GM12878 (cell line): Measurements from ENCODE around the gene SLC19A3. TPM values are rescaled to one million over a fixed set of nuclear protein-coding genes. Genes with fewer than 3 reads are reported as not detected.

ENCODE experiments used
- CBX5 ChIP-seq: sonication (generic); IDR thresholded peaks from 2 replicates; pipeline ENCODE4 v1.6.1; 2016; ENCODE audit warnings: low read depth, moderate library complexity, mild to moderate bottlenecking, inconsistent platforms
- DPF2 ChIP-seq: fragments of 450-650 bp; IDR thresholded peaks from 2 replicates; pipeline ENCODE4 v1.6.1; 2017; ENCODE audit warnings: mild to moderate bottlenecking
- EGR1 ChIP-seq, 2 experiments: IDR thresholded peaks; 1 replicate in 1 of 2; 2 replicates in 1 of 2; pipeline ENCODE4 v1.6.1; 2011 to 2012; ENCODE audit warnings: low read depth in 2 of 2, low read length in 2 of 2, borderline replicate concordance in 1 of 2, mild to moderate bottlenecking in 1 of 2, moderate library complexity in 1 of 2
- GABPA ChIP-seq: IDR thresholded peaks from 2 replicates; pipeline ENCODE4 v1.6.1; 2014; ENCODE audit warnings: antibody characterized with exemption, low read depth, mild to moderate bottlenecking, inconsistent platforms
- MYC ChIP-seq: IDR thresholded peaks from 2 replicates; pipeline ENCODE4 v1.6.1; 2011; ENCODE audit warnings: mild to moderate bottlenecking, low read length, moderate library complexity, inconsistent platforms; ENCODE audit not compliant: insufficient read depth, insufficient replicate concordance, insufficient read length, severe bottlenecking
- ZNF207 ChIP-seq: fragments of 450-650 bp; IDR thresholded peaks from 2 replicates; pipeline ENCODE4 v1.6.1; 2014; ENCODE audit warnings: antibody characterized with exemption, mild to moderate bottlenecking, borderline replicate concordance
- ZNF384 ChIP-seq: IDR thresholded peaks from 2 replicates; pipeline ENCODE4 v1.6.1; 2012; ENCODE audit warnings: low read depth, mild to moderate bottlenecking, low read length, improper control_type of control experiment, borderline replicate concordance
- ZNF622 ChIP-seq: fragments of 450-650 bp; IDR thresholded peaks from 2 replicates; pipeline ENCODE4 v1.6.1; 2017; ENCODE audit warnings: mild to moderate bottlenecking, inconsistent platforms
- polyA plus RNA-seq, 11 experiments: library from polyadenylated mRNA; depleted of rRNA in 4 of 11; unstranded in 6 of 11; stranded (reverse) in 5 of 11; fragments of >200 nt; fragmentation: Nextera tagmentation in 4 of 11; fragmentation: Illumina TruSeq in 1 of 11; extraction: Ambion mirVana in 4 of 11; extraction: Trizol in 1 of 11; gene quantifications; 1 replicate in 1 of 11; 2 replicates in 10 of 11; pipeline versions ENCODE4 v1.2.1 to v1.2.3, GENCODE V29; 2011 to 2016; ENCODE audit warnings: inconsistent platforms in 2 of 11, missing spikeins in 2 of 11, low read depth in 1 of 11
- small RNA-seq: library from RNA; depleted of rRNA; stranded (forward); fragments of <200 nt; gene quantifications from one replicate; pipeline ENCODE3, GENCODE V24; 2014
- total RNA-seq, 4 experiments: library from RNA; depleted of rRNA in 3 of 4; stranded (reverse); fragments of >200 nt in 3 of 4; fragmentation: Illumina TruSeq in 1 of 4; extraction: Trizol in 1 of 4; gene quantifications; 2 replicates each; pipeline versions ENCODE4 v1.2.1 to v1.2.3, GENCODE V29; 2013 to 2021
- TF ChIP-seq, protein P1 (sequence below): fragments of 150-350 bp; IDR thresholded peaks from 2 replicates; pipeline ENCODE4 v1.6.1; 2016; ENCODE audit warnings: low read depth, low read length

Gene SLC19A3
- total and polyA plus RNA-seq, 10 of the 15 experiments (the other 5 are each of a cell fraction or from before 2014, with no cell fraction given), result not detected

DNA sequence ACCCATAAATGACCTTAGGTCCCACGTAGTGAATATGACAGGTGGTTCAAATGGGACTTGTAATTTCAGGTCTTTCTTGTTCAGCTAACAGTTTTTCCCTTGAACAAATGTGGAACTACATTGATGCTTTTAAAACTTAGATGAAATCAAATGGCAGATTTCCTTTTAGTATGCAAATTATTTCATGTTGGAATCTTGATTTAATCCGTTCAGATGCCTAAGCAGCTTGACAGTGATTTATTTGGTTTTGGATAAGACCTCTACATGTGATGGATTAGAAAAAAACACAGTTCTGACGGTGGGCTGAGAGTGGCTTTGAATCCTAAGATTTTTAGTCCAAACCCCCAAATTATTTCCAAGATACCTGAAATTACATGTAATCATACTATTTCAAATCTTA is 83.6 kb downstream of the SLC19A3 start (continued):
- TF ChIP-seq CBX5, result no peak
- TF ChIP-seq ZNF622, result no peak
- TF ChIP-seq GABPA, result no peak
- no peak for TF ChIP-seq ZNF207
- no peak for TF ChIP-seq ZNF384
- TF ChIP-seq MYC, result no peak
- no peak for TF ChIP-seq EGR1 (IDR thresholded peaks at IDR 0.05; ENCODE audit: borderline replicate concordance in 1 of 2, low read depth in 2 of 2, low read length in 2 of 2)
- no peak for TF ChIP-seq DPF2
- TF ChIP-seq, protein P1, sequence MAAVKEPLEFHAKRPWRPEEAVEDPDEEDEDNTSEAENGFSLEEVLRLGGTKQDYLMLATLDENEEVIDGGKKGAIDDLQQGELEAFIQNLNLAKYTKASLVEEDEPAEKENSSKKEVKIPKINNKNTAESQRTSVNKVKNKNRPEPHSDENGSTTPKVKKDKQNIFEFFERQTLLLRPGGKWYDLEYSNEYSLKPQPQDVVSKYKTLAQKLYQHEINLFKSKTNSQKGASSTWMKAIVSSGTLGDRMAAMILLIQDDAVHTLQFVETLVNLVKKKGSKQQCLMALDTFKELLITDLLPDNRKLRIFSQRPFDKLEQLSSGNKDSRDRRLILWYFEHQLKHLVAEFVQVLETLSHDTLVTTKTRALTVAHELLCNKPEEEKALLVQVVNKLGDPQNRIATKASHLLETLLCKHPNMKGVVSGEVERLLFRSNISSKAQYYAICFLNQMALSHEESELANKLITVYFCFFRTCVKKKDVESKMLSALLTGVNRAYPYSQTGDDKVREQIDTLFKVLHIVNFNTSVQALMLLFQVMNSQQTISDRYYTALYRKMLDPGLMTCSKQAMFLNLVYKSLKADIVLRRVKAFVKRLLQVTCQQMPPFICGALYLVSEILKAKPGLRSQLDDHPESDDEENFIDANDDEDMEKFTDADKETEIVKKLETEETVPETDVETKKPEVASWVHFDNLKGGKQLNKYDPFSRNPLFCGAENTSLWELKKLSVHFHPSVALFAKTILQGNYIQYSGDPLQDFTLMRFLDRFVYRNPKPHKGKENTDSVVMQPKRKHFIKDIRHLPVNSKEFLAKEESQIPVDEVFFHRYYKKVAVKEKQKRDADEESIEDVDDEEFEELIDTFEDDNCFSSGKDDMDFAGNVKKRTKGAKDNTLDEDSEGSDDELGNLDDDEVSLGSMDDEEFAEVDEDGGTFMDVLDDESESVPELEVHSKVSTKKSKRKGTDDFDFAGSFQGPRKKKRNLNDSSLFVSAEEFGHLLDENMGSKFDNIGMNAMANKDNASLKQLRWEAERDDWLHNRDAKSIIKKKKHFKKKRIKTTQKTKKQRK, result no peak

Small RNA genes lying within 50 kb of the gene (small RNA-seq; reads per million reads assigned to genes)
- not detected for gene RNA5SP121

Other genes with a start within 250 kb of the SLC19A3 start
Only the 7 nearest of the 10 such genes appear.
- not detected in 2 replicates for gene SCYGR3, start 103.2 kb downstream of the SLC19A3 start, total RNA-seq (2014; rRNA removed)
- not detected in 2 replicates for gene SCYGR3, start 103.2 kb downstream of the SLC19A3 start, total RNA-seq (2014; rRNA removed; fragmentation: Illumina TruSeq; extraction: Trizol)
- gene SCYGR3, start 103.2 kb downstream of the SLC19A3 start, total RNA-seq (2021), result not detected in 2 replicates
- not detected in 2 replicates for gene SCYGR3, start 103.2 kb downstream of the SLC19A3 start, polyA plus RNA-seq (2011; rRNA removed)
- not detected in 2 replicates for gene SCYGR3, start 103.2 kb downstream of the SLC19A3 start, polyA plus RNA-seq (2014; fragmentation: Illumina TruSeq; extraction: Trizol)
- not detected for gene SCYGR3, start 103.2 kb downstream of the SLC19A3 start, polyA plus RNA-seq (2014; fragmentation: Nextera tagmentation; extraction: Ambion mirVana)
- not detected in 2 replicates for gene SCYGR3, start 103.2 kb downstream of the SLC19A3 start, polyA plus RNA-seq (2014; rRNA removed)
- not detected for gene SCYGR3, start 103.2 kb downstream of the SLC19A3 start, polyA plus RNA-seq (2016; fragmentation: Nextera tagmentation; extraction: Ambion mirVana)
- gene SCYGR4, start 100.5 kb downstream of the SLC19A3 start, total RNA-seq (2014; rRNA removed), result 0.11 TPM in 1 of 2 replicates, not detected in the other
- not detected in 2 replicates for gene SCYGR4, start 100.5 kb downstream of the SLC19A3 start, total RNA-seq (2014; rRNA removed; fragmentation: Illumina TruSeq; extraction: Trizol)
- not detected in 2 replicates for gene SCYGR4, start 100.5 kb downstream of the SLC19A3 start, total RNA-seq (2021)
- gene SCYGR4, start 100.5 kb downstream of the SLC19A3 start, polyA plus RNA-seq (2011; rRNA removed), result not detected in 2 replicates
- gene SCYGR4, start 100.5 kb downstream of the SLC19A3 start, polyA plus RNA-seq (2014; fragmentation: Illumina TruSeq; extraction: Trizol), result not detected in 2 replicates
- not detected for gene SCYGR4, start 100.5 kb downstream of the SLC19A3 start, polyA plus RNA-seq (2014; fragmentation: Nextera tagmentation; extraction: Ambion mirVana)
- gene SCYGR4, start 100.5 kb downstream of the SLC19A3 start, polyA plus RNA-seq (2014; rRNA removed), result not detected in 2 replicates
- not detected for gene SCYGR4, start 100.5 kb downstream of the SLC19A3 start, polyA plus RNA-seq (2016; fragmentation: Nextera tagmentation; extraction: Ambion mirVana)
- gene SCYGR5, start 51.2 kb downstream of the SLC19A3 start, total RNA-seq (2014; rRNA removed), result not detected in 2 replicates
- not detected in 2 replicates for gene SCYGR5, start 51.2 kb downstream of the SLC19A3 start, total RNA-seq (2014; rRNA removed; fragmentation: Illumina TruSeq; extraction: Trizol)
- not detected in 2 replicates for gene SCYGR5, start 51.2 kb downstream of the SLC19A3 start, total RNA-seq (2021)
- gene SCYGR5, start 51.2 kb downstream of the SLC19A3 start, polyA plus RNA-seq (2011; rRNA removed), result not detected in 2 replicates
- gene SCYGR5, start 51.2 kb downstream of the SLC19A3 start, polyA plus RNA-seq (2014; fragmentation: Illumina TruSeq; extraction: Trizol), result not detected in 2 replicates
- gene SCYGR5, start 51.2 kb downstream of the SLC19A3 start, polyA plus RNA-seq (2014; fragmentation: Nextera tagmentation; extraction: Ambion mirVana), result not detected
- not detected in 2 replicates for gene SCYGR5, start 51.2 kb downstream of the SLC19A3 start, polyA plus RNA-seq (2014; rRNA removed)
- gene SCYGR5, start 51.2 kb downstream of the SLC19A3 start, polyA plus RNA-seq (2016; fragmentation: Nextera tagmentation; extraction: Ambion mirVana), result not detected
- not detected in 2 replicates for gene SCYGR6, start 6.7 kb upstream of the SLC19A3 start, total RNA-seq (2014; rRNA removed)
- gene SCYGR6, start 6.7 kb upstream of the SLC19A3 start, total RNA-seq (2014; rRNA removed; fragmentation: Illumina TruSeq; extraction: Trizol), result not detected in 2 replicates
- gene SCYGR6, start 6.7 kb upstream of the SLC19A3 start, total RNA-seq (2021), result not detected in 2 replicates
- not detected in 2 replicates for gene SCYGR6, start 6.7 kb upstream of the SLC19A3 start, polyA plus RNA-seq (2011; rRNA removed)
- not detected in 2 replicates for gene SCYGR6, start 6.7 kb upstream of the SLC19A3 start, polyA plus RNA-seq (2014; fragmentation: Illumina TruSeq; extraction: Trizol)
- not detected for gene SCYGR6, start 6.7 kb upstream of the SLC19A3 start, polyA plus RNA-seq (2014; fragmentation: Nextera tagmentation; extraction: Ambion mirVana)
- not detected in 2 replicates for gene SCYGR6, start 6.7 kb upstream of the SLC19A3 start, polyA plus RNA-seq (2014; rRNA removed)
- gene SCYGR6, start 6.7 kb upstream of the SLC19A3 start, polyA plus RNA-seq (2016; fragmentation: Nextera tagmentation; extraction: Ambion mirVana), result not detected
- not detected in 2 replicates for gene SCYGR7, start 10.3 kb upstream of the SLC19A3 start, total RNA-seq (2014; rRNA removed)
- not detected in 2 replicates for gene SCYGR7, start 10.3 kb upstream of the SLC19A3 start, total RNA-seq (2014; rRNA removed; fragmentation: Illumina TruSeq; extraction: Trizol)
- gene SCYGR7, start 10.3 kb upstream of the SLC19A3 start, total RNA-seq (2021), result not detected in 2 replicates
- not detected in 2 replicates for gene SCYGR7, start 10.3 kb upstream of the SLC19A3 start, polyA plus RNA-seq (2011; rRNA removed)
- gene SCYGR7, start 10.3 kb upstream of the SLC19A3 start, polyA plus RNA-seq (2014; fragmentation: Illumina TruSeq; extraction: Trizol), result not detected in 2 replicates
- gene SCYGR7, start 10.3 kb upstream of the SLC19A3 start, polyA plus RNA-seq (2014; fragmentation: Nextera tagmentation; extraction: Ambion mirVana), result not detected
- not detected in 2 replicates for gene SCYGR7, start 10.3 kb upstream of the SLC19A3 start, polyA plus RNA-seq (2014; rRNA removed)
- not detected for gene SCYGR7, start 10.3 kb upstream of the SLC19A3 start, polyA plus RNA-seq (2016; fragmentation: Nextera tagmentation; extraction: Ambion mirVana)
- not detected in 2 replicates for gene SCYGR8, start 27.9 kb upstream of the SLC19A3 start, total RNA-seq (2014; rRNA removed)
- not detected in 2 replicates for gene SCYGR8, start 27.9 kb upstream of the SLC19A3 start, total RNA-seq (2014; rRNA removed; fragmentation: Illumina TruSeq; extraction: Trizol)
- not detected in 2 replicates for gene SCYGR8, start 27.9 kb upstream of the SLC19A3 start, total RNA-seq (2021)
- gene SCYGR8, start 27.9 kb upstream of the SLC19A3 start, polyA plus RNA-seq (2011; rRNA removed), result not detected in 2 replicates
- not detected in 2 replicates for gene SCYGR8, start 27.9 kb upstream of the SLC19A3 start, polyA plus RNA-seq (2014; fragmentation: Illumina TruSeq; extraction: Trizol)
- gene SCYGR8, start 27.9 kb upstream of the SLC19A3 start, polyA plus RNA-seq (2014; fragmentation: Nextera tagmentation; extraction: Ambion mirVana), result not detected
- gene SCYGR8, start 27.9 kb upstream of the SLC19A3 start, polyA plus RNA-seq (2014; rRNA removed), result not detected in 2 replicates
- not detected for gene SCYGR8, start 27.9 kb upstream of the SLC19A3 start, polyA plus RNA-seq (2016; fragmentation: Nextera tagmentation; extraction: Ambion mirVana)
- 6.9 and 9.1 TPM in 2 replicates for gene CCL20, start 95.8 kb upstream of the SLC19A3 start, total RNA-seq (2014; rRNA removed)
- 11.4 and 12.6 TPM in 2 replicates for gene CCL20, start 95.8 kb upstream of the SLC19A3 start, total RNA-seq (2014; rRNA removed; fragmentation: Illumina TruSeq; extraction: Trizol)
- gene CCL20, start 95.8 kb upstream of the SLC19A3 start, total RNA-seq (2021), result 5.5 and 6.6 TPM in 2 replicates
- gene CCL20, start 95.8 kb upstream of the SLC19A3 start, polyA plus RNA-seq (2011; rRNA removed), result 27.4 and 39.2 TPM in 2 replicates
- gene CCL20, start 95.8 kb upstream of the SLC19A3 start, polyA plus RNA-seq (2014; fragmentation: Illumina TruSeq; extraction: Trizol), result 10.8 and 14.8 TPM in 2 replicates
- gene CCL20, start 95.8 kb upstream of the SLC19A3 start, polyA plus RNA-seq (2014; fragmentation: Nextera tagmentation; extraction: Ambion mirVana), result 10 to 100 TPM; 26.3 to 35.7 TPM
- gene CCL20, start 95.8 kb upstream of the SLC19A3 start, polyA plus RNA-seq (2014; rRNA removed), result 7.6 and 8.3 TPM in 2 replicates
- 10 to 100 TPM; 19.7 to 19.8 TPM for gene CCL20, start 95.8 kb upstream of the SLC19A3 start, polyA plus RNA-seq (2016; fragmentation: Nextera tagmentation; extraction: Ambion mirVana)